GM18951 (cell line): ENCODE measurements around the gene TPK1.

Experiments
- POLR2A ChIP-seq: IDR thresholded peaks from 4 replicates; pipeline ENCODE4 v1.6.1; 2011; ENCODE audit warnings: mild to moderate bottlenecking; ENCODE audit not compliant: insufficient read length, insufficient read depth; ENCODE audit errors: extremely low read depth
- in situ Hi-C: fragments of 300-500 bp; cut with MboI; formaldehyde crosslinking; loops from one replicate; pipeline ENCODE4 v1.12.0; 2022; ENCODE audit warnings: low sequenced_read_pairs, mixed read lengths, inconsistent platforms; ENCODE audit not compliant: unreplicated experiment

TPK1 gene

DNA sequence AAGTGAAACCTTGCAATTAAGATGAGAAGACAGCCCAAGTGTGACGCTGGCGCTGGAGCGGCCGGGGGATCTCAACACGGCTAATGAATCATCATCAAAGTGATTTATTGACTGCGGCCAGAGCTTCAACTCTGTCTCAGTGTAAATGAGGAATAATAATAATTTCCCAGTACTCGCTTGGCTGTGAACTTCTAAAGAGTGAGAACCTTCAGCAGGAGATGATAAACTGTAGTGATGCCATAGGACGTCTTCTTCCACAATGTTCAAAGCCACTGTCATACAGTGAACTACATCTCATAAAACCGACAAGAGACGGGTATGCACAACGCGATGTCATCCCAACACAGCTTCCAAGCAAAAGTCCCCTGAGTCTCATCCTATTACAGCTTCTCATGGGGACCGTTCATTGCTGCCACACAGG is 308.8 kb downstream of the TPK1 start:
- no peak for TF ChIP-seq POLR2A
- in situ Hi-C loops, result no loop called here

DNA sequence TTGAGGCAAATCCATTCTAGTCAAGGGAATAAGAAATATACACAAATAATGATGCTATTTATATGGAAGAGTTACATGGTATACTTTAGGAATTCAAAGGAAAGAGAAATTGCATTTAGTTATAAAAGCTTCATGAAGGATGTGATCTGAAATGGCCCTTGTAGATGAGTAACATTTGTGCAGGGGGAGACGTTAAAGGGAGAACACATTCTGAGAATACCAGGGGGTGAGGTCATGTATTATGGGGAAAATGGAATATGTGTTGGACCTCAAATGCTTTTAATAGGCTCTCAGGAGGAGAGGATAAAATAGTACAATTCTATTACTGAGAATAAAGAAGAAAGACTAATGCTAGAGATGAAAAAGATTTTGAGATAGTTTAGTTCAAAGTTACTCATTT is 309.9 kb downstream of the TPK1 start:
- in situ Hi-C loops, result no loop called here
- TF ChIP-seq POLR2A, result no peak

DNA sequence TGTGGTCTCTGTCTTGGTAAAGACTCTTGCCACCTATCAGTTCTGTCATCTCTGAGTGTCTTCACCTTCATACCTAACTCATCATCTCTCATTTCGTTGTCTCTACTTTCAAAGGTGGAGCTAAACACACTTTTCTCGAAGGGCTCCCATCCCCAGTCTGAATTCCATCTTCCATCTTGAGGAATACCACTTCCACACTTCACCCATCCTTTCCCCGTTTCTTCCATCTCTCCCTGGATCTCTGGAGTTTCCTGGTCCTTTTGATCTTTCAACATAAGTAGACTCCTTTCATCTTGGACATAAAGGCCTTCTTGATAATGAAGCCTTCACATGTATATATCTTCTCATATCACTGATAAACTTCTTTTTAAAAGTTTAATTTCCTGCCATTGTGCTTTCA is 311.6 kb downstream of the TPK1 start:
- TF ChIP-seq POLR2A, result no peak
- in situ Hi-C loops, result no loop called here

DNA sequence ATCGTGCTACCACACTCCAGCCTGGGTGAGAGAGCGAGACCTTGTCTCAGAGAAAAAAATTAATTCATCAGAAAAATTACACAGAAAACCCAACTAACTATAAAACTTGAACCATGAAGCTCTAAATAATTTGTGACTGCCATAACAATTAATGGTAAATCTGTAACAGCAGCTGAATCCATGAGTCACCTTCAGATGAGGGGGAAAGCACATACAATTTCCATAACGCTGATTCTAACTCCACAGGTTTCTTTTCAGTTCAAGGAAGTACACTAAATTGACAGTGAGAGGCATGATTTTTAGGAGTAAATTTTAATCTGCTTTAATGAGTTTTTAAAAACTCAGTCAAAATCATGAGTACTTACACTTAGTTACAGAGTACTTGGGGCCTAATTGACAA is 312.2 kb downstream of the TPK1 start:
- TF ChIP-seq POLR2A, result no peak
- in situ Hi-C loops, result no loop called here

DNA sequence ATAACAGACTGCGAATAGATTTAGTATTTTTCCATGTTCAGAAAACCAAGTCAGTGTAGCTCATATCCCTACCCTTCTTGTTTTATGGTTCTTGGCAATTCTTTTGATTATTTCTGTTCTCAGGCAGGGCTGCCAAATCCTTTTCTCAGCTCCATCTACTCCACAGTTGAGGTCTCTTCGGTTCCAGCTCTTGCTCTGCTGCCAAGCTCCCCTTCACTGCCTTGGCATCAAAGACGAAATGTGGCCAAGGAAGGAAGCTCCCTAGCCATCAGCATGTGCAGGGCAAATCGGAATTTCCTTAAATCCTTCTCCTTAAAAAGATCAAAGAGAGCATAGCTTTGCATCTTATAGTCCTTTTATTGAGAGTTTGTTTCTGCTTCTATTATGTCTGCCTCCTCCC is 315.9 kb downstream of the TPK1 start:
- TF ChIP-seq POLR2A, result no peak
- in situ Hi-C loops, result no loop called here

DNA sequence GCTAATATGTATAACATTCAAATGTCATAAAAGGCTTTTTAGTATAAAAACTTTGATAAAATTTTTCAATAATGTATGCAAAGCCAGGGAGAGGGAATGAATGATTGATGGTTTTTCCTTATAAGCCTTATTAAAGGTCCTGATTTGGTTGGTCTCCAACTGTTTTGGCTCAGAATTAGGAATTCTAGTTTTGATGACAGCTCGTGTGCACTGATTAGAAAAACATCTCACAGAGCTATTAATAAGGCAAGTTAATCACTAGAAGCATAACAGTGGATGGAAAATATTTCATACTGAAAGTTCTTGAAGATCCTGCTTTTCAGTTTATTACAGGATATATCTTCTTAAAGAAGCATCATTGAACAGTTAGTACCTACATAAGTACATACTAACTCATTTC is 317.5 kb downstream of the TPK1 start:
- TF ChIP-seq POLR2A, result no peak
- in situ Hi-C loops, result no loop called here

DNA sequence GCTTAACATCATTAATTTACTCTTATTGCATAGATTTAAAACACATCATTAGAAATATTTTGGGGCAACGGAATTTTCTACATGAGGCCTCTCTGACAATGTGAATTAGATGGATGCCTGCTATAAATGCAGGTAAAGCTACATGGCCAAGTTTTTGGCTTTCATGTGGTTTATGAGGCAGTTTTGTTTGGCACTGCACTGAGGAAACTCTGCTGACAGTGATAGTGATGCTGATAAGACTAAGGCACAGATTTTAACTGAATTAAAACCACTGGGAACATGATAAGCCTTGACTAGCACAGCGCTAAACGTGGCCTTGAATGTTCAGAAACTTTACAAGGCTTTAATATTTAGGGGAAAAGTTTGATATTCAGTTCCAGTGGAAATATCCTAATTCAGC is 318.1 kb downstream of the TPK1 start:
- no peak for TF ChIP-seq POLR2A
- in situ Hi-C loops, result no loop called here

DNA sequence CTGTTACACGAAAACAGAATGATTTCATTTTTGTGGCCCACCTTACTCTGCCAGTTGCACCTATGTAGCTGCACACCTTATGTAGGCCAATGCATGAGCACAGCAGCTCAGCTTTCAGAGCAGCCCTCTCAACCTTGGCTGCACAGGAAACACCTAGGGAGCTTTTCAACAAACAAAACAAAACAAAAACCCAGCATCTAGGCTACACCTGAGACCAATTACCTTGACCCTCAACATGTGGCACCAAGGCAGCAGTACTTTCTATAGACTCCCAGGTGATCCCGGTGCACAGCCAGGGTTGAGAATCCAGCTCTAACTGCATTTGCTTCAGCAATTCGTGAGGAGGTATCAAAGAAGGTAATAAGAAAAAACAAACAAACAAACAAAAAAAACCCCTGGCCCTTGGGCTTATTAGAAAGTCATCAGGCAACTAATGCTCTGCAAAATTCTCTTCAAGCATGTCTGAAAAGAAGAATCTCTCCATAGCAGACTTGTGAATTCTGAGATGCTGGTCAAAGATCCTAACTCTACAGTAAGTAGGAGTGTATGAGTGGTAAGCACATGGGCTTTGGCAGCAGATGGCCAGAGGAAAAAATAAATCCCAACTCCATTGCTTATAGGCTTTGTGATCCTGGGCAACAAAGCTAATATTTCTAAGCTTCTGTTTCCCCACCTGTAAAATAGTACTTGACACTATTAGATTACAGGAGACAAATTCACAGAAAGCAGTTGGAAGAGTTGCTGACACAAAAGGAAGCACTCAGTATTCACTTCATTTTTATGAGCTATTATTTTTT is 318.9 kb downstream of the TPK1 start:
- TF ChIP-seq POLR2A, result no peak
- in situ Hi-C loops, result no loop called here

DNA sequence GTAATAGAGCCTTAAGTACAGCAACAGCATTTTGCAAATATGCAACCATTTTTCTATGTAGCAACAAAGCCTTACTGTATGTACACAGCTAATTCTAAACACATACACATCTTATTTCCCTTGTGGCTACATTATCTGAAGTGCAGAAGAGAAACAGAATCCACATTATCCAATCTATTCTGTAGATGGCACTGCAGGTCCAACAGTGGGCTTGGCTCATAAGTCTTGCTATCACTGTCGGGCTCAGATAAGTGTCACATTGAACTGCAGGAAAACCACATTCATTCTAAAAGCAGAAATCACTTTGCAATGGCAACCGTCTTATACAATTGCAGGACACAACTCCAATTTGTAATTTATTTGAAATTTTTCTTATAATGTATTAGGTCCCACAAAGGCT is 322.5 kb downstream of the TPK1 start:
- no peak for TF ChIP-seq POLR2A
- in situ Hi-C loops, result no loop called here

DNA sequence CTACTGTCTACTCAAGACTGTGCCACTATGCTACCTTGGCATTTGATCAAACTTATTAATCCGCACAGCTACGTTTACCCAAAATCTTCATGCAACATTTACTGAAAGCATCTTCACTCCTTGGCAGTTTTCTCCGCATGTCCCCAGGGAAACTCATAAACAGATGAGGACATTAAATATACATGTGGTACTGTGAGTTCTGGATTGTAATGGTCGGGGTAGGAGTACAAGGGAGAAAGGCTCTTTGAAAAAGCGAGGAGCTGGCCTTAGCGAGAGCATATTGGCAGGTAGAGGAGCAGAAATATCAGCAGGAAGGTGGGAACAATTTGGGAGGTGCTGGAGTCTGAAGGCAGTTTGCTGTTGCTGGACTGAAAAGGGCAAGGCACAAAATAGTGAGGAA is 325.2 kb downstream of the TPK1 start:
- in situ Hi-C loops, result no loop called here
- no peak for TF ChIP-seq POLR2A

DNA sequence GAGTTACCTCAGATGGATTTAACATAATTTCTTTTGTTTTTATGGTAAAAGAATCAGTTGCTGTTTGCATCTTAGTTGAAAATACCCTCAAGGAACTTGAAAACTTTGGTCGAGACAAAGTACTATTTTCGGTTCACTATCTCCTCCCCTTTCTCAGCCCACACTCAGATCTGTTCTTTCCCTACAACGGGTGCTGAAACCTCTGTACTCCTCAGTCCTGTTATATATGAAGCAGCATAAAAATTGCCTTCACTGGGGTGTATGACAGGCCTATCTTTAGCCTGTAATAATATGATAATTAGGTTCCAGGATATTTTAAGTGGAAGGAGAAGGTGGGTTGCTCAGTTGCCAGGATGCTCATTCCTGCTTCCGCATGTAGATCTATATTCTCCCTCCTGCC is 327.2 kb downstream of the TPK1 start:
- TF ChIP-seq POLR2A, result no peak
- in situ Hi-C loops, result no loop called here

DNA sequence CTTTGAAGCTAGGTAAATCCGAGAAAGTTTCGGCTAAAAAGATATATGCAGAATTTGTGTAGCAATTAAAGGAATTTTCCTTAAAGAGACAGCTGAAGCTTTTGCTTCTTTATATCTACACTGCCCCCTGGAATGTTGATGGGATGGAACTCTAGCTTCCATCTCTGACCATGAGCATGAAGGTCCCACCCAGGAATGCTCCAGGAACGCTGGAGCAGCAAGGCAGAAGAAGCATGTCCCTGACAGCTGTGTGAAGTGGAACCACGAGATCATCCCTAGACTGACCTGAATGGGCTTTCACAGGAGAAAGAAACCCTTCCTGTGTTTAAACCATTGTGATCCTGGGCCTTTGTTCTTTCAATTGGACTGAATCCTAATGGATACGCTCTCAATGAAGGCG is 332.6 kb downstream of the TPK1 start:
- in situ Hi-C loops, result no loop called here
- no peak for TF ChIP-seq POLR2A

DNA sequence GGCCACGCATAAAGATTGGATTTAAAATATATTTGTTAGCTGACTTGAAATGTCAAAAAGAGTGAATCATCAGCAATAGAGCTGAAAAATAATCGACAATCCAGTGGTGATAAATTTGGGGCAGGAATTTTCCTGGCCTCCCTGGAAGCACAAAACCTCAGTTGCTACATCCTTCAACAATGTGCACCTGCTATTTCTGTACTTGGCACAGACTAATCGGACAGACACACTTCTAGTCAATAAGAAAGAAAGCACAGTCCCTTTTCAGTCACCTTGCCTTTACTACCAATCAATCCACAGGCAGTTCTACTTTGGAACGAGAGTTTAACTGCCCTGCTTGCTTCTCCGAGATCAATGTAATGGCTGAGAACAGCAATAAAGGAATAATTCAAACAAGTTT is 335.6 kb downstream of the TPK1 start:
- in situ Hi-C loops, result no loop called here
- TF ChIP-seq POLR2A, result no peak

DNA sequence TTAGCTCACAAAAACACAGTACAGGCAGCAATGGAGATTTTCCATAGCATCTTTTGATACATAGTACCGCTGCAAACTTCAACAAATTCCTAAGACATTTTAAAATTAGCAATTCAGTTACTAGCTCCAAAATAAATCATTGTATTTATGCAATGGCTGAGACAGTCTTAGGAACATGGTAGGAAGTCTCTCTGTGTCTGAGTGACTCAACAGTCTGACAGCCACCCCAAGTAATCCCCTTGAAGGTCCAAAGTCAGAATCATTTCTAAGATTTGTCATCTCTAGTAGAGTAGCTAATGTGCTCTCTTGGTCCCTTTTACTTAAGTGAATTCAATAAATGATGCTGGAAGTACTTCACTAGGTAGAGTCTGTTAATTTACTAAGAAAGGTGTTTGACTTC is 338.6 kb downstream of the TPK1 start:
- in situ Hi-C loops, result no loop called here
- TF ChIP-seq POLR2A, result no peak

DNA sequence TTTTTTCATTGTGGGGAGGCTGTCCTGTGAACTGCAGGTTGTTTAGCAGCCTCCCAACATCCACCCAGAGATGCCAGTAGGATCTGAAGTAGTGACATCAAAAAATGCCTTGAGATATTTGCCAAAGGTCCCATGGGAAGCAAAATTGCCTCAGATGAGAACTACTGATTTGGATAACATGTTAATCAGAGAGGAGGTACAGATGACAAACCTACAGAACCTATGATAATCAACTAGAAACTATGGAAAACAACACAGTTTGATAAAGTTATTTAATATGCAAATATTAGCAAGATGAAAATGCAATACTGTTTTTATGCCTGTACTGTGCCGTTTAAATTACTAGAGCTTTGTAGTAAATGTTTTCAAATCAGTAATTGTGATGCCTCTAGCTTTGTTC is 341.5 kb downstream of the TPK1 start:
- TF ChIP-seq POLR2A, result no peak
- in situ Hi-C loops, result no loop called here
